Liver (tissue), 9 donors: ENCODE results near the gene CACNA1A. TPM values are rescaled to one million over a fixed set of nuclear protein-coding genes. Genes with fewer than 3 reads are reported as not detected.

Experiments
- DNase-seq: peaks from one replicate; pipeline ENCODE4 v3.0.0-alpha.2; 2017; ENCODE audit warnings: low spot score
- H3K27ac ChIP-seq, 2 donors: one replicate each; pipeline ENCODE4 v1.7.0; 2013; ENCODE audit warnings: inconsistent platforms in 2 of 2, low read length in 2 of 2, control low read depth in 1 of 2, low read depth in 1 of 2, mild to moderate bottlenecking in 1 of 2
- H3K27me3 ChIP-seq, 4 donors: one replicate each; pipeline versions ENCODE4 v1.6.1 to v1.7.0; 2013; ENCODE audit warnings: low read length in 3 of 4, inconsistent platforms in 1 of 4, mild to moderate bottlenecking in 1 of 4, moderate library complexity in 1 of 4; ENCODE audit not compliant: control insufficient read depth in 4 of 4, insufficient read depth in 4 of 4
- H3K36me3 ChIP-seq, 4 donors: one replicate each; pipeline versions ENCODE4 v1.6.1 to v1.7.0; 2013; ENCODE audit warnings: low read length in 3 of 4, mild to moderate bottlenecking in 3 of 4, low read depth in 1 of 4, moderate library complexity in 1 of 4; ENCODE audit not compliant: control insufficient read depth in 4 of 4, insufficient read depth in 3 of 4
- H3K4me1 ChIP-seq, 4 donors: one replicate each; pipeline versions ENCODE4 v1.6.1 to v1.7.0; 2013; ENCODE audit warnings: low read length in 3 of 4, mild to moderate bottlenecking in 3 of 4, moderate library complexity in 1 of 4; ENCODE audit not compliant: control insufficient read depth in 4 of 4, insufficient read depth in 4 of 4
- H3K4me3 ChIP-seq, 3 donors: one replicate each; pipeline versions ENCODE4 v1.6.1 to v1.7.0; 2013; ENCODE audit warnings: low read length in 3 of 3, control low read depth in 1 of 3, low read depth in 1 of 3, mild to moderate bottlenecking in 1 of 3
- H3K9ac ChIP-seq, 2 donors: one replicate each; pipeline ENCODE4 v1.7.0; 2013; ENCODE audit warnings: low read length in 2 of 2, mild to moderate bottlenecking in 2 of 2, moderate library complexity in 2 of 2, control low read depth in 1 of 2, low read depth in 1 of 2
- H3K9me3 ChIP-seq, 4 donors: one replicate each; pipeline versions ENCODE4 v1.6.1 to v1.7.0; 2013; ENCODE audit warnings: low read length in 3 of 4; ENCODE audit not compliant: control insufficient read depth in 4 of 4
- EGR1 ChIP-seq, 2 donors: IDR thresholded peaks; 2 replicates each; pipeline ENCODE4 v1.6.1; 2016 to 2018; ENCODE audit warnings: antibody characterized with exemption in 2 of 2, low read depth in 2 of 2
- FOXA1 ChIP-seq: IDR thresholded peaks from 2 replicates; pipeline ENCODE4 v1.6.1; 2016; ENCODE audit warnings: antibody characterized with exemption
- FOXA2 ChIP-seq: IDR thresholded peaks from 2 replicates; pipeline ENCODE4 v1.6.1; 2016; ENCODE audit warnings: antibody characterized with exemption
- GABPA ChIP-seq, 2 donors: IDR thresholded peaks in 1 of 2; conservative IDR thresholded peaks in 1 of 2; 2 replicates each; pipeline ENCODE4 v1.6.1; 2016; ENCODE audit warnings: antibody characterized with exemption in 2 of 2, mild to moderate bottlenecking in 1 of 2, moderate library complexity in 1 of 2
- HNF4A ChIP-seq, 2 donors: conservative IDR thresholded peaks; 2 replicates each; pipeline ENCODE4 v1.6.1; 2016; ENCODE audit warnings: antibody characterized with exemption in 2 of 2, mild to moderate bottlenecking in 2 of 2
- HNF4G ChIP-seq: IDR thresholded peaks from 2 replicates; pipeline ENCODE4 v1.6.1; 2016; ENCODE audit warnings: antibody characterized with exemption
- JUND ChIP-seq, 2 donors: IDR thresholded peaks; 2 replicates each; pipeline ENCODE4 v1.6.1; 2016; ENCODE audit warnings: antibody characterized with exemption in 2 of 2
- NR2F2 ChIP-seq: IDR thresholded peaks from 2 replicates; pipeline ENCODE4 v1.6.1; 2016; ENCODE audit warnings: antibody characterized with exemption
- RAD21 ChIP-seq, 2 donors: IDR thresholded peaks; 2 replicates each; pipeline ENCODE4 v1.6.1; 2016; ENCODE audit warnings: antibody characterized with exemption in 2 of 2, mild to moderate bottlenecking in 2 of 2
- RXRA ChIP-seq, 2 donors: IDR thresholded peaks; 2 replicates each; pipeline ENCODE4 v1.6.1; 2017 to 2018; ENCODE audit warnings: antibody characterized with exemption in 2 of 2, mild to moderate bottlenecking in 1 of 2
- SP1 ChIP-seq: IDR thresholded peaks from 2 replicates; pipeline ENCODE4 v1.6.1; 2018; ENCODE audit warnings: antibody characterized with exemption, mild to moderate bottlenecking
- TAF1 ChIP-seq: conservative IDR thresholded peaks from 2 replicates; pipeline ENCODE4 v1.6.1; 2016; ENCODE audit warnings: antibody characterized with exemption, mild to moderate bottlenecking
- YY1 ChIP-seq: IDR thresholded peaks from 2 replicates; pipeline ENCODE4 v1.6.1; 2016; ENCODE audit warnings: antibody characterized with exemption, mild to moderate bottlenecking
- WGBS: extraction: QIAGEN DNeasy Blood & Tissue Kit; methylation state at CpG from one replicate; pipeline ENCODE4 v1.1.7; 2013; 5-methylcytosine and 5-hydroxymethylcytosine counted together
- polyA plus RNA-seq, 2 donors: library from polyadenylated mRNA; stranded (reverse) in 1 of 2; unstranded in 1 of 2; fragments of 200-250 nt in 1 of 2; fragments of >200 nt in 1 of 2; fragmentation: Nextera tagmentation in 1 of 2; extraction: Ambion mirVana in 1 of 2; gene quantifications; one replicate each; pipeline versions ENCODE4 v1.2.1 to v1.2.3, GENCODE V29; 2013 to 2015
- total RNA-seq, 2 donors: library from RNA; depleted of rRNA; stranded (reverse); fragments of >200 nt; gene quantifications; one replicate each; pipeline ENCODE4 v1.2.3, GENCODE V29; 2014
- TF ChIP-seq, protein P1 (sequence below): IDR thresholded peaks from 2 replicates; pipeline ENCODE4 v1.6.1; 2016; ENCODE audit warnings: antibody characterized with exemption, mild to moderate bottlenecking
- TF ChIP-seq, protein P2 (sequence below): IDR thresholded peaks from 2 replicates; pipeline ENCODE4 v1.6.1; 2016; ENCODE audit warnings: antibody characterized with exemption
- TF ChIP-seq, protein P3 (sequence below): IDR thresholded peaks from 2 replicates; pipeline ENCODE4 v1.6.1; 2016; ENCODE audit warnings: antibody characterized with exemption
- TF ChIP-seq, protein P4 (sequence below): IDR thresholded peaks from 2 replicates; pipeline ENCODE4 v1.6.1; 2016; ENCODE audit warnings: antibody characterized with exemption
- TF ChIP-seq, protein P5 (sequence below): fragments of 150-350 bp; IDR thresholded peaks from 2 replicates; pipeline ENCODE4 v1.5.1; 2017; ENCODE audit warnings: improper control_type of control experiment, low read depth, low read length; ENCODE audit not compliant: missing input control
- donor health status: healthy.
- donor health status: healthy.
- donor health status: healthy.
- donor health status: healthy.
- donor health status: healthy.

CACNA1A gene
- total and polyA plus RNA-seq, 4 donors = 0.09 to 0.17 (median 0.17) TPM; not detected in 1

GRCh38 chr19:13173139-13173737, 333.0 kb downstream of the CACNA1A start:
- Histone ChIP-seq H3K27ac (no peak overlapping the region), H3K36me3 (no peaks in the 10 kb centered on the region), H3K9ac (no peak overlapping the region), H3K27me3 (no peaks in the 10 kb centered on the region), H3K4me3 (no peak overlapping the region), H3K4me1 (peaks cover 0 to 8% (median 5%) of the 10 kb centered on the region in 4 donors), H3K9me3 (no peaks in the 10 kb centered on the region)
- 92% methylated on average over 12 of the region's 12 CpGs for WGBS
- DNase-seq = no peak
- TF ChIP-seq YY1 = no peak
- no peak for TF ChIP-seq SP1
- TF ChIP-seq, protein P1, sequence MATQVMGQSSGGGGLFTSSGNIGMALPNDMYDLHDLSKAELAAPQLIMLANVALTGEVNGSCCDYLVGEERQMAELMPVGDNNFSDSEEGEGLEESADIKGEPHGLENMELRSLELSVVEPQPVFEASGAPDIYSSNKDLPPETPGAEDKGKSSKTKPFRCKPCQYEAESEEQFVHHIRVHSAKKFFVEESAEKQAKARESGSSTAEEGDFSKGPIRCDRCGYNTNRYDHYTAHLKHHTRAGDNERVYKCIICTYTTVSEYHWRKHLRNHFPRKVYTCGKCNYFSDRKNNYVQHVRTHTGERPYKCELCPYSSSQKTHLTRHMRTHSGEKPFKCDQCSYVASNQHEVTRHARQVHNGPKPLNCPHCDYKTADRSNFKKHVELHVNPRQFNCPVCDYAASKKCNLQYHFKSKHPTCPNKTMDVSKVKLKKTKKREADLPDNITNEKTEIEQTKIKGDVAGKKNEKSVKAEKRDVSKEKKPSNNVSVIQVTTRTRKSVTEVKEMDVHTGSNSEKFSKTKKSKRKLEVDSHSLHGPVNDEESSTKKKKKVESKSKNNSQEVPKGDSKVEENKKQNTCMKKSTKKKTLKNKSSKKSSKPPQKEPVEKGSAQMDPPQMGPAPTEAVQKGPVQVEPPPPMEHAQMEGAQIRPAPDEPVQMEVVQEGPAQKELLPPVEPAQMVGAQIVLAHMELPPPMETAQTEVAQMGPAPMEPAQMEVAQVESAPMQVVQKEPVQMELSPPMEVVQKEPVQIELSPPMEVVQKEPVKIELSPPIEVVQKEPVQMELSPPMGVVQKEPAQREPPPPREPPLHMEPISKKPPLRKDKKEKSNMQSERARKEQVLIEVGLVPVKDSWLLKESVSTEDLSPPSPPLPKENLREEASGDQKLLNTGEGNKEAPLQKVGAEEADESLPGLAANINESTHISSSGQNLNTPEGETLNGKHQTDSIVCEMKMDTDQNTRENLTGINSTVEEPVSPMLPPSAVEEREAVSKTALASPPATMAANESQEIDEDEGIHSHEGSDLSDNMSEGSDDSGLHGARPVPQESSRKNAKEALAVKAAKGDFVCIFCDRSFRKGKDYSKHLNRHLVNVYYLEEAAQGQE = no peak
- TF ChIP-seq HNF4G = no peak
- TF ChIP-seq FOXA2 = no peak
- TF ChIP-seq, protein P2, sequence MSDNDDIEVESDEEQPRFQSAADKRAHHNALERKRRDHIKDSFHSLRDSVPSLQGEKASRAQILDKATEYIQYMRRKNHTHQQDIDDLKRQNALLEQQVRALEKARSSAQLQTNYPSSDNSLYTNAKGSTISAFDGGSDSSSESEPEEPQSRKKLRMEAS = no peak
- no peak for TF ChIP-seq FOXA1
- TF ChIP-seq EGR1 (IDR thresholded peaks at IDR 0.05; ENCODE audit: low read depth in 2 of 2) = no peak
- TF ChIP-seq, protein P3, sequence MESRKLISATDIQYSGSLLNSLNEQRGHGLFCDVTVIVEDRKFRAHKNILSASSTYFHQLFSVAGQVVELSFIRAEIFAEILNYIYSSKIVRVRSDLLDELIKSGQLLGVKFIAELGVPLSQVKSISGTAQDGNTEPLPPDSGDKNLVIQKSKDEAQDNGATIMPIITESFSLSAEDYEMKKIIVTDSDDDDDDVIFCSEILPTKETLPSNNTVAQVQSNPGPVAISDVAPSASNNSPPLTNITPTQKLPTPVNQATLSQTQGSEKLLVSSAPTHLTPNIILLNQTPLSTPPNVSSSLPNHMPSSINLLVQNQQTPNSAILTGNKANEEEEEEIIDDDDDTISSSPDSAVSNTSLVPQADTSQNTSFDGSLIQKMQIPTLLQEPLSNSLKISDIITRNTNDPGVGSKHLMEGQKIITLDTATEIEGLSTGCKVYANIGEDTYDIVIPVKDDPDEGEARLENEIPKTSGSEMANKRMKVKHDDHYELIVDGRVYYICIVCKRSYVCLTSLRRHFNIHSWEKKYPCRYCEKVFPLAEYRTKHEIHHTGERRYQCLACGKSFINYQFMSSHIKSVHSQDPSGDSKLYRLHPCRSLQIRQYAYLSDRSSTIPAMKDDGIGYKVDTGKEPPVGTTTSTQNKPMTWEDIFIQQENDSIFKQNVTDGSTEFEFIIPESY = no peak
- TF ChIP-seq, protein P4, sequence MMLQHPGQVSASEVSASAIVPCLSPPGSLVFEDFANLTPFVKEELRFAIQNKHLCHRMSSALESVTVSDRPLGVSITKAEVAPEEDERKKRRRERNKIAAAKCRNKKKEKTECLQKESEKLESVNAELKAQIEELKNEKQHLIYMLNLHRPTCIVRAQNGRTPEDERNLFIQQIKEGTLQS = no peak
- TF ChIP-seq NR2F2 = no peak
- no peak for TF ChIP-seq RXRA (IDR thresholded peaks at IDR 0.05)
- TF ChIP-seq RAD21 (IDR thresholded peaks at IDR 0.05) = no peak
- TF ChIP-seq TAF1 = no peak
- TF ChIP-seq, protein P5, sequence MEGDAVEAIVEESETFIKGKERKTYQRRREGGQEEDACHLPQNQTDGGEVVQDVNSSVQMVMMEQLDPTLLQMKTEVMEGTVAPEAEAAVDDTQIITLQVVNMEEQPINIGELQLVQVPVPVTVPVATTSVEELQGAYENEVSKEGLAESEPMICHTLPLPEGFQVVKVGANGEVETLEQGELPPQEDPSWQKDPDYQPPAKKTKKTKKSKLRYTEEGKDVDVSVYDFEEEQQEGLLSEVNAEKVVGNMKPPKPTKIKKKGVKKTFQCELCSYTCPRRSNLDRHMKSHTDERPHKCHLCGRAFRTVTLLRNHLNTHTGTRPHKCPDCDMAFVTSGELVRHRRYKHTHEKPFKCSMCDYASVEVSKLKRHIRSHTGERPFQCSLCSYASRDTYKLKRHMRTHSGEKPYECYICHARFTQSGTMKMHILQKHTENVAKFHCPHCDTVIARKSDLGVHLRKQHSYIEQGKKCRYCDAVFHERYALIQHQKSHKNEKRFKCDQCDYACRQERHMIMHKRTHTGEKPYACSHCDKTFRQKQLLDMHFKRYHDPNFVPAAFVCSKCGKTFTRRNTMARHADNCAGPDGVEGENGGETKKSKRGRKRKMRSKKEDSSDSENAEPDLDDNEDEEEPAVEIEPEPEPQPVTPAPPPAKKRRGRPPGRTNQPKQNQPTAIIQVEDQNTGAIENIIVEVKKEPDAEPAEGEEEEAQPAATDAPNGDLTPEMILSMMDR = no peak
- TF ChIP-seq JUND (IDR thresholded peaks at IDR 0.05) = no peak
- no peak for TF ChIP-seq HNF4A (conservative IDR thresholded peaks at IDR 0.05)
- TF ChIP-seq GABPA (IDR thresholded peaks at IDR 0.05 in 1 of 2, conservative IDR thresholded peaks at IDR 0.05 in 1 of 2) = no peak
